Tibial nerve (tissue), 4 donors: ENCODE measurements around the gene TRAT1. TPM values are rescaled to one million over a fixed set of nuclear protein-coding genes. Genes with fewer than 3 reads are reported as not detected.

Experiments
- DNase-seq, 2 donors: peaks; one replicate each; pipeline ENCODE4 v3.0.0-alpha.2; 2019; ENCODE audit warnings: low spot score in 2 of 2
- H3K27ac ChIP-seq, 4 donors: fragments of 200-600 bp; sonication (generic) in 3 of 4; one replicate each; pipeline ENCODE4 v1.5.1; 2017 to 2019; ENCODE audit warnings: mild to moderate bottlenecking in 1 of 4
- H3K27me3 ChIP-seq, 2 donors: fragments of 200-600 bp; sonication (generic) in 1 of 2; one replicate each; pipeline versions ENCODE4 v1.5.1 to v1.6.0; 2017 to 2019
- H3K36me3 ChIP-seq, 3 donors: fragments of 200-600 bp; sonication (generic); one replicate each; pipeline ENCODE4 v1.5.1; 2018 to 2019
- H3K4me1 ChIP-seq, 4 donors: fragments of 200-600 bp; sonication (generic) in 3 of 4; one replicate each; pipeline ENCODE4 v1.5.1; 2017 to 2019
- H3K4me3 ChIP-seq, 4 donors: fragments of 200-600 bp; sonication (generic) in 3 of 4; one replicate each; pipeline ENCODE4 v1.5.1; 2017 to 2019; ENCODE audit warnings: mild to moderate bottlenecking in 1 of 4, moderate library complexity in 1 of 4
- H3K9me3 ChIP-seq, 4 donors: fragments of 200-600 bp; sonication (generic) in 3 of 4; one replicate each; pipeline ENCODE4 v1.5.1; 2017 to 2019
- EP300 ChIP-seq, 2 donors: sonication (generic); formaldehyde crosslinking; IDR thresholded peaks; one replicate each; pipeline ENCODE4 v1.6.1; 2017; ENCODE audit warnings: antibody characterized with exemption in 2 of 2, mild to moderate bottlenecking in 1 of 2
- POLR2A ChIP-seq, 2 donors: fragments of 450-650 bp; IDR thresholded peaks; one replicate each; pipeline ENCODE4 v1.6.1; 2017; ENCODE audit warnings: antibody characterized with exemption in 2 of 2, mild to moderate bottlenecking in 2 of 2, moderate library complexity in 2 of 2
- WGBS, 2 donors: methylation state at CpG; one replicate each; pipeline ENCODE4 v1.1.5; 2018; 5-methylcytosine and 5-hydroxymethylcytosine counted together
- total RNA-seq, 4 donors: library from RNA; depleted of rRNA; stranded (reverse); fragments of >200 nt; gene quantifications; one replicate each; pipeline ENCODE4 v1.1.0, GENCODE V29; 2016
- TF ChIP-seq, protein P1 (sequence below), 5 experiments: fragments of 200-600 bp in 3 of 5; fragments of 450-650 bp in 2 of 5; sonication (generic) in 3 of 5; IDR thresholded peaks; one replicate each; pipeline ENCODE4 v1.5.1; 2016 to 2019; ENCODE audit warnings: antibody characterized with exemption in 5 of 5, mild to moderate bottlenecking in 3 of 5, moderate library complexity in 2 of 5

The TRAT1 gene
- total RNA-seq, 4 donors from 2014 or later, result 0.39 to 0.90 (median 0.42) TPM; not detected in 1

DNA sequence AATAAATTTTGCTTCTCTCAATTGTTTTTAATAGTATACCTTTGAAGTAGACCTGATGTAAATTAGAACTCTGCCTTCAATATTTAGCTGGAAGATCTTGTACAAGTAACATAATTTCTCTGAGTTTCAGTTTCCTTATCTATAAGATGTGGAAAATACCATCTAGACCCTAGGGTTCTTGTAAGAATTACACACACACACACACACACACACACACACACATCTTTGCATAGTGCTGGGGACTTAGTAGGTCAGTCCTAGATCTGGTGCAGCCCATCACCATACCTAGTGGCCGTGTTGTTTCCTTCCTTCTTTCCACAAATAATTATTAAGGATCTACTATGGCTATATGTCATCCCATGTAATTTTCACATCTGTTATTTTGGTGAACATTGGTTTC is 11.0 kb downstream of the TRAT1 start:
- Histone ChIP-seq H3K4me1 (no peaks in the 10 kb centered on the region), H3K27me3 (no peaks in the 10 kb centered on the region), H3K27ac (no peak overlapping the region), H3K4me3 (no peak overlapping the region), H3K9me3 (no peaks in the 10 kb centered on the region), H3K36me3 (no peaks in the 10 kb centered on the region)
- DNase-seq, result no peak
- WGBS, 2 donors, result 61 to 84% methylated on average over 1 of the region's 1 CpG
- TF ChIP-seq, protein P1, sequence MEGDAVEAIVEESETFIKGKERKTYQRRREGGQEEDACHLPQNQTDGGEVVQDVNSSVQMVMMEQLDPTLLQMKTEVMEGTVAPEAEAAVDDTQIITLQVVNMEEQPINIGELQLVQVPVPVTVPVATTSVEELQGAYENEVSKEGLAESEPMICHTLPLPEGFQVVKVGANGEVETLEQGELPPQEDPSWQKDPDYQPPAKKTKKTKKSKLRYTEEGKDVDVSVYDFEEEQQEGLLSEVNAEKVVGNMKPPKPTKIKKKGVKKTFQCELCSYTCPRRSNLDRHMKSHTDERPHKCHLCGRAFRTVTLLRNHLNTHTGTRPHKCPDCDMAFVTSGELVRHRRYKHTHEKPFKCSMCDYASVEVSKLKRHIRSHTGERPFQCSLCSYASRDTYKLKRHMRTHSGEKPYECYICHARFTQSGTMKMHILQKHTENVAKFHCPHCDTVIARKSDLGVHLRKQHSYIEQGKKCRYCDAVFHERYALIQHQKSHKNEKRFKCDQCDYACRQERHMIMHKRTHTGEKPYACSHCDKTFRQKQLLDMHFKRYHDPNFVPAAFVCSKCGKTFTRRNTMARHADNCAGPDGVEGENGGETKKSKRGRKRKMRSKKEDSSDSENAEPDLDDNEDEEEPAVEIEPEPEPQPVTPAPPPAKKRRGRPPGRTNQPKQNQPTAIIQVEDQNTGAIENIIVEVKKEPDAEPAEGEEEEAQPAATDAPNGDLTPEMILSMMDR (IDR thresholded peaks at IDR 0.05), result no peak
- TF ChIP-seq POLR2A (IDR thresholded peaks at IDR 0.05) (no peak), EP300 (IDR thresholded peaks at IDR 0.05) (no peak)

DNA sequence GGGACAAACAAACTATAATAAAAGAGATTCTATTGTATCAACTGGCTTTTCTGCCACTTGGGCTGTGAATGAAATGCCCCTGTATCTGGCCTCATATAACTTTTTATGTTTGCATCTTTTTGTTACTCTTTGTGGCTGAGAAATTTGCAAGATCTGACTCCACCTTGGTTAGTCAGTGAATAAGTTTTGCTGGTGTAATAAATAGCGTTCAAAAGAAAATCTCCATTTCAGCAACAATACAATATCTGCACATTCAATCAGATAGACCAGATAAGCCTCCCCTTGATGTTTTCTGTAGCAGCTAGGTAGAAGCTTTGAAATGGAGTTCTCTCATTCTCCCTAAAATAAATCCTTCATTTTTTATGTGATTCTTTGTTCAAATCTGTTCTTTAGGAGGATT is 12.0 kb downstream of the TRAT1 start:
- no peak for DNase-seq
- TF ChIP-seq EP300 (IDR thresholded peaks at IDR 0.05), result no peak
- no peak for TF ChIP-seq POLR2A (IDR thresholded peaks at IDR 0.05)
- TF ChIP-seq, protein P1 (IDR thresholded peaks at IDR 0.05), result no peak
- no peaks in the 10 kb centered on the region for H3K4me1 ChIP-seq
- no peak overlapping the region for H3K27ac ChIP-seq
- no peaks in the 10 kb centered on the region for H3K9me3 ChIP-seq
- no peak overlapping the region for H3K4me3 ChIP-seq
- WGBS, 2 donors, result 93 to 100% methylated on average over 1 of the region's 1 CpG
- no peaks in the 10 kb centered on the region for H3K36me3 ChIP-seq
- H3K27me3 ChIP-seq, result no peaks in the 10 kb centered on the region

DNA sequence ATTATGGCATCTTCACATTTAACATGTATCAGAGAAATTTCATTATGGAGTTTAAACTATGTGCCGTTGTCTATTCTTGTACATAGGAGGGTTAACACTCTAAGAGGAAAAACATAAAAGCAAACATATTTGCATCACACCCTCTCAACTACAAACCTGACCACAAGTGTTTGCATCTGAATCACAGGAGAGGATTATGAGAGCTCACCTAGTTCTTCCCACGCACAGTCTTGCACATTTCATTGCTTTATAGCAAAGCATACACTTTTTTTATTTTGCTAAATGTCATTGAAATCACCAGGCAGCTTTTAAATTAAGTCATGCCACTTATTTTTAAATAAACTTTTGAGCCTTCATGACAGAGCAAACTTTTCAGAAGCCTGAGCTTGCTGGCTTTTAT is 12.5 kb downstream of the TRAT1 start:
- Histone ChIP-seq H3K4me3 (no peak overlapping the region), H3K9me3 (no peaks in the 10 kb centered on the region), H3K4me1 (no peaks in the 10 kb centered on the region), H3K27me3 (no peaks in the 10 kb centered on the region), H3K36me3 (no peaks in the 10 kb centered on the region), H3K27ac (no peak overlapping the region)
- TF ChIP-seq POLR2A (IDR thresholded peaks at IDR 0.05) (no peak), EP300 (IDR thresholded peaks at IDR 0.05) (no peak)
- TF ChIP-seq, protein P1 (IDR thresholded peaks at IDR 0.05), result no peak
- WGBS, 2 donors, result 75 to 90% methylated on average over 2 of the region's 2 CpGs
- no peak for DNase-seq

DNA sequence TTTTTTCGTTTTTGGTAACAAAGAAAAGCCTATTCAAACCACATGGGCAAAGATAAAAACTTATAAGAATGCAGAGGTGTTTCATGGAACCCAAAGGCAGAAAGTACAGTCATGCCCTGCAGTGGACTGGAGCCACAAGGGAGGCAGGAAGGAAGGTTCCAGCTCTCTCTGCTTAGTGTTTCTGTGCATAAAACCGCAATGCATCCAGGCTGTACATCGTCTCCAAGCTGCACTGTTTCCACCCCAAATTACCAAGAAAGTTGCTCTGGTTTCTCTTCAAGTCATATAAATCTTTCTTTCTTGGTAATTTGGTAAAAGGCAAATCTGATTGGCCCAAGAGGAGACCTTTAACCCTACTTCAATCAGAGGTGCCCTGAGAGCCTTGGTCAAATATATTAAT is 15.8 kb downstream of the TRAT1 start:
- WGBS, 2 donors, result 62 to 63% methylated on average over 3 of the region's 3 CpGs
- Histone ChIP-seq H3K4me3 (no peak overlapping the region), H3K27ac (no peak overlapping the region), H3K4me1 (no peaks in the 10 kb centered on the region), H3K9me3 (no peaks in the 10 kb centered on the region), H3K36me3 (no peaks in the 10 kb centered on the region), H3K27me3 (no peaks in the 10 kb centered on the region)
- no peak for DNase-seq
- no peak for TF ChIP-seq POLR2A (IDR thresholded peaks at IDR 0.05)
- no peak for TF ChIP-seq EP300 (IDR thresholded peaks at IDR 0.05)
- TF ChIP-seq, protein P1 (IDR thresholded peaks at IDR 0.05), result no peak

DNA sequence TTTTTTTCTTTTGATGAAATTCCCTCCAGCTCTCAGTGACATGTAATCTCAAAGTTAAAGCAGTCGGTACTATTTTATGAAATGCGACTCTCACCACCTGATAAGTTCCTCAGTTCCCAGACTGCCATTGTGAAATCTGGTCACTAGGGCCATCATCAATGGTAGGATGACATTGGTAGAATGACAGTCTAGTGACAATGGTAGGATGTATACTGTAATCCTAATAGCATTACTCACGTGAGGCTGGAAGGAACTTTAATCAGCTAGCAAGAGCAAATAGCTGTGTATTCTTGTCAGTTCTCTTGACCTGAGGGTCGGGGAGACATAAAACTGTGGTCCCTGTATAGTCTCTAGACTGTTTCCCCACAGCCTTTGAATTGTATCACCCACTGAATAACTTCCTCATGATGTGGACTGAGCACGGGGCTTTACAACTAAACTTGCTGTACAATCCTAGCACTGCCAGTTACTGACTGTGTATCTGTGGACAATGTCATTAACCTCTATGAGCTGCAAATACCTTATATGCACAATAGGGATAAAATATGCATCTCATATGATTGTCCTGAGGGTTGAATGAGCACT is 23.2 kb downstream of the TRAT1 start:
- 67 to 70% methylated on average over 5 of the region's 5 CpGs for WGBS, 2 donors
- Histone ChIP-seq H3K4me3 (no peak overlapping the region), H3K27ac (no peak overlapping the region), H3K9me3 (no peaks in the 10 kb centered on the region), H3K4me1 (no peaks in the 10 kb centered on the region), H3K36me3 (no peaks in the 10 kb centered on the region), H3K27me3 (no peaks in the 10 kb centered on the region)
- TF ChIP-seq EP300 (IDR thresholded peaks at IDR 0.05) (no peak), POLR2A (IDR thresholded peaks at IDR 0.05) (no peak)
- TF ChIP-seq, protein P1 (IDR thresholded peaks at IDR 0.05), result no peak
- no peak for DNase-seq
